GM13977 (cell line): ENCODE measurements around the gene CPED1.

Source experiments
- DNase-seq: peaks from one replicate; pipeline ENCODE4 v3.0.0; 2012; ENCODE audit warnings: low spot score
- CTCF ChIP-seq: IDR thresholded peaks from 2 replicates; pipeline ENCODE4 v1.5.1; 2012; ENCODE audit warnings: mild to moderate bottlenecking, control low read depth; ENCODE audit not compliant: insufficient read depth; ENCODE audit errors: extremely low read depth, missing control alignments
- in situ Hi-C: fragments of 300-500 bp; cut with MboI; formaldehyde crosslinking; loops from one replicate; pipeline ENCODE4 v1.12.0; 2022; ENCODE audit warnings: low sequenced_read_pairs, low pct_unique_long_range_greater_than_20kb, mixed read lengths, inconsistent platforms; ENCODE audit not compliant: unreplicated experiment

Gene CPED1

GRCh38 chr7:120996333-120996987 is 7.9 kb downstream of the CPED1 start:
- TF ChIP-seq CTCF: no peak
- in situ Hi-C loops: loop anchor here (10.0 kb wide), 1 partner anchor 88 kb away; no protein-coding TSS in a partner anchor
- no peak for DNase-seq

GRCh38 chr7:120996988-120997345 is 8.5 kb downstream of the CPED1 start:
- in situ Hi-C loops: loop anchor here (10.0 kb wide), 1 partner anchor 88 kb away; no protein-coding TSS in a partner anchor
- no peak for DNase-seq
- no peak for TF ChIP-seq CTCF

GRCh38 chr7:120997882-120998474 is 9.5 kb downstream of the CPED1 start:
- TF ChIP-seq CTCF: no peak
- in situ Hi-C loops: loop anchor here (10.0 kb wide), 1 partner anchor 87 kb away; no protein-coding TSS in a partner anchor
- DNase-seq: no peak

- no peak for DNase-seq
- in situ Hi-C loops: loop anchor here (10.0 kb wide), 1 partner anchor 86 kb away; no protein-coding TSS in a partner anchor
- TF ChIP-seq CTCF: no peak
Observed at GRCh38 chr7:120998520-120998919, 10.0 kb downstream of the CPED1 start.

- no peak for TF ChIP-seq CTCF
- DNase-seq: no peak
- in situ Hi-C loops: loop anchor here (10.0 kb wide), 1 partner anchor 86 kb away; no protein-coding TSS in a partner anchor
Observed at GRCh38 chr7:120998996-120999565, 10.6 kb downstream of the CPED1 start.

GRCh38 chr7:121000081-121000983 is 11.8 kb downstream of the CPED1 start:
- DNase-seq: no peak
- in situ Hi-C loops: no loop called here
- TF ChIP-seq CTCF: no peak
